ENCODE results near the gene HCCS.

Gene HCCS

GRCh38 chrX:11111037-11111851 lies at the start of gene HCCS:
TSS of gene HCCS (plus strand) at chrX:11111332. CDS start at chrX:11112061, 729 bp downstream.
- peak; percentile 67 for DNase-seq (ENCODE audit: low read depth)

- DNase-seq (ENCODE audit: low read depth): no peak
Observed at GRCh38 chrX:11064276-11064675, 46.9 kb upstream of the HCCS start.

GRCh38 chrX:11064851-11065600 lies 46.1 kb upstream of the HCCS start:
- DNase-seq (ENCODE audit: low read depth): no peak

- DNase-seq (ENCODE audit: low read depth): no peak
Observed at GRCh38 chrX:11066812-11067211, 44.3 kb upstream of the HCCS start.

GRCh38 chrX:11073381-11073780 lies 37.8 kb upstream of the HCCS start:
- DNase-seq (ENCODE audit: low read depth): no peak

GRCh38 chrX:11080741-11081305 lies 30.3 kb upstream of the HCCS start:
- no peak for DNase-seq (ENCODE audit: low read depth)

- DNase-seq (ENCODE audit: low read depth): no peak
Observed at GRCh38 chrX:11081511-11081910, 29.6 kb upstream of the HCCS start.

GRCh38 chrX:11085305-11085704 lies 25.8 kb upstream of the HCCS start:
- DNase-seq (ENCODE audit: low read depth): no peak

- DNase-seq (ENCODE audit: low read depth): no peak
Observed at GRCh38 chrX:11089802-11090201, 21.3 kb upstream of the HCCS start.

- DNase-seq (ENCODE audit: low read depth): no peak
Observed at GRCh38 chrX:11097933-11098332, 13.2 kb upstream of the HCCS start.

GRCh38 chrX:11099465-11099864 lies 11.7 kb upstream of the HCCS start:
- DNase-seq (ENCODE audit: low read depth): no peak

GRCh38 chrX:11100281-11101035 lies 10.7 kb upstream of the HCCS start:
- no peak for DNase-seq (ENCODE audit: low read depth)

GRCh38 chrX:11103006-11103405 lies 8.1 kb upstream of the HCCS start:
- DNase-seq (ENCODE audit: low read depth): no peak

GRCh38 chrX:11103751-11104150 lies 7.4 kb upstream of the HCCS start:
- DNase-seq (ENCODE audit: low read depth): no peak

GRCh38 chrX:11105080-11105479 lies 6.1 kb upstream of the HCCS start:
- DNase-seq (ENCODE audit: low read depth): no peak

- DNase-seq (ENCODE audit: low read depth): no peak
Observed at GRCh38 chrX:11108253-11108941, 2.7 kb upstream of the HCCS start.

GRCh38 chrX:11109968-11110367 lies 1.2 kb upstream of the HCCS start:
- DNase-seq (ENCODE audit: low read depth): no peak

GRCh38 chrX:11111947-11112346 lies 815 bp downstream of the HCCS start:
- no peak for DNase-seq (ENCODE audit: low read depth)

- no peak for DNase-seq (ENCODE audit: low read depth)
Observed at GRCh38 chrX:11113731-11114130, 2.6 kb downstream of the HCCS start.

- DNase-seq (ENCODE audit: low read depth): no peak
Observed at GRCh38 chrX:11117745-11118144, 6.6 kb downstream of the HCCS start.

- no peak for DNase-seq (ENCODE audit: low read depth)
Observed at GRCh38 chrX:11119313-11119943, 8.3 kb downstream of the HCCS start.

Data from activated gamma-delta T cell treated with anti-CD3 and anti-CD28 coated beads, Interleukin-2, amount 50 U/mL, for 16 hours (primary cell).